Measurements from ENCODE around the gene MEGF8. TPM values are rescaled to one million over a fixed set of nuclear protein-coding genes. Genes with fewer than 3 reads are reported as not detected.

The MEGF8 gene
- polyA plus RNA-seq, 1 donor from 2014 or later = 21.5 TPM

DNA sequence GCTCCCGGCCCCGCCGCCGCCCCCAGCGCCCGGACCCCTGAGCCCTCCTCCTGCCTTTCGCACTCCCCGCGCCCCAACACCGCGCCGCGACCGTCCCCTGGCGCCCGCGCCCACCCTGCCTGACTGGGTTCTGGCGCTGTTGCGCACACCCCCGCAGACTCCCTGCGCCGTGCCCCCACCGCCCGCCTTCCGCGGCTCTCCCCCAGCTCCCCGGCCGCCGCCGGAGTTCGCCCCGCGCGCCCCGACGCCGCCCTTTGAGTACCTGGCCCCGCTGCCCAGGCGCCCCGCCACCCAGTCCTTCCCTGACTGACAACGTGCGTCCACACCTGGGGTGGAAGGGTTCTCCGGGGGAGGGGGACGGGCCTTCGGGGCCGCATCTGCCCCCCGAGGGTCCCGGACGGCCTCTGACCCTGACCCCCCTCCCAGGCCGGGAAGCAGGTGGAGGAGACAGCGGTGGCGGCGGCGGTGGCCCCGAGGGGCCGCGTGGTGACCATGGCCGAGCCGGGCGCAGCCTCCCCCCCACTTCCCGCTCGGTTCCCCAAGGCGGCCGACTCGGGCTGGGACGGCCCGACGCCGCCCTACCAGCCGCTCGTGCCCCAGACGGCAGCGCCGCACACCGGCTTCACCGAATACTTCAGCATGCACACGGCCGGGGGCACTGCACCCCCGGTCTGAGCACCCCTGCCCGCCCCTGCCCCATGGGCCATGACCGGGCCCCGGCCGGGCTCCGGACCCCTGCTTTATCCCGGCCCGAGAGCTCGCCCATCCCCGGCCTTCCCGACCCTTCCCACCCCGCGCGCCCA is 1.4 kb upstream of the MEGF8 start:
- Histone ChIP-seq H3F3A (ENCODE audit: insufficient read depth, low read length, poor library complexity, severe bottlenecking) (no peaks in the 10 kb centered on the region), H3K9me3 (ENCODE audit: low read length) (no peaks in the 10 kb centered on the region), H3K79me2 (replicated peaks; ENCODE audit: insufficient read depth, low read length) (peaks cover 33% of the 10 kb centered on the region), H4K20me1 (ENCODE audit: insufficient read depth) (no peaks in the 10 kb centered on the region), H3K4me2 (ENCODE audit: low read length) (no peak overlapping the region), H2AFZ (ENCODE audit: low read depth, low read length) (no peak overlapping the region), H3K27ac (ENCODE audit: low read length) (no peak overlapping the region), H3K9me2 (ENCODE audit: insufficient read depth, low read length) (no peaks in the 10 kb centered on the region), H3K36me3 (ENCODE audit: insufficient read depth, low read length) (no peaks in the 10 kb centered on the region), H3K27me3 (ENCODE audit: insufficient read depth, low read depth, low read length) (peaks cover 32% of the 10 kb centered on the region), H3K4me3 (ENCODE audit: low read length) (no peak overlapping the region), H3K9ac (ENCODE audit: low read length) (no peak overlapping the region)
- TF ChIP-seq, protein P1, sequence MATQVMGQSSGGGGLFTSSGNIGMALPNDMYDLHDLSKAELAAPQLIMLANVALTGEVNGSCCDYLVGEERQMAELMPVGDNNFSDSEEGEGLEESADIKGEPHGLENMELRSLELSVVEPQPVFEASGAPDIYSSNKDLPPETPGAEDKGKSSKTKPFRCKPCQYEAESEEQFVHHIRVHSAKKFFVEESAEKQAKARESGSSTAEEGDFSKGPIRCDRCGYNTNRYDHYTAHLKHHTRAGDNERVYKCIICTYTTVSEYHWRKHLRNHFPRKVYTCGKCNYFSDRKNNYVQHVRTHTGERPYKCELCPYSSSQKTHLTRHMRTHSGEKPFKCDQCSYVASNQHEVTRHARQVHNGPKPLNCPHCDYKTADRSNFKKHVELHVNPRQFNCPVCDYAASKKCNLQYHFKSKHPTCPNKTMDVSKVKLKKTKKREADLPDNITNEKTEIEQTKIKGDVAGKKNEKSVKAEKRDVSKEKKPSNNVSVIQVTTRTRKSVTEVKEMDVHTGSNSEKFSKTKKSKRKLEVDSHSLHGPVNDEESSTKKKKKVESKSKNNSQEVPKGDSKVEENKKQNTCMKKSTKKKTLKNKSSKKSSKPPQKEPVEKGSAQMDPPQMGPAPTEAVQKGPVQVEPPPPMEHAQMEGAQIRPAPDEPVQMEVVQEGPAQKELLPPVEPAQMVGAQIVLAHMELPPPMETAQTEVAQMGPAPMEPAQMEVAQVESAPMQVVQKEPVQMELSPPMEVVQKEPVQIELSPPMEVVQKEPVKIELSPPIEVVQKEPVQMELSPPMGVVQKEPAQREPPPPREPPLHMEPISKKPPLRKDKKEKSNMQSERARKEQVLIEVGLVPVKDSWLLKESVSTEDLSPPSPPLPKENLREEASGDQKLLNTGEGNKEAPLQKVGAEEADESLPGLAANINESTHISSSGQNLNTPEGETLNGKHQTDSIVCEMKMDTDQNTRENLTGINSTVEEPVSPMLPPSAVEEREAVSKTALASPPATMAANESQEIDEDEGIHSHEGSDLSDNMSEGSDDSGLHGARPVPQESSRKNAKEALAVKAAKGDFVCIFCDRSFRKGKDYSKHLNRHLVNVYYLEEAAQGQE (IDR thresholded peaks at IDR 0.05; ENCODE audit: borderline replicate concordance) = no peak
- TF ChIP-seq MXI1 (conservative IDR thresholded peaks at IDR 0.05; ENCODE audit: poor library complexity, severe bottlenecking) (no peak), RAD21 (conservative IDR thresholded peaks at IDR 0.05) (no peak), TAF1 (IDR thresholded peaks at IDR 0.05; ENCODE audit: low read depth) (no peak), SMC3 (conservative IDR thresholded peaks at IDR 0.05; ENCODE audit: poor library complexity) (no peak), POLR2AphosphoS5 (IDR thresholded peaks at IDR 0.05) (no peak), EP300 (conservative IDR thresholded peaks at IDR 0.05; ENCODE audit: poor library complexity, severe bottlenecking) (no peak), EZH2 (IDR thresholded peaks at IDR 0.05; ENCODE audit: borderline replicate concordance, insufficient read depth, low read length, poor library complexity, severe bottlenecking) (no peak)
- TF ChIP-seq, protein P2, sequence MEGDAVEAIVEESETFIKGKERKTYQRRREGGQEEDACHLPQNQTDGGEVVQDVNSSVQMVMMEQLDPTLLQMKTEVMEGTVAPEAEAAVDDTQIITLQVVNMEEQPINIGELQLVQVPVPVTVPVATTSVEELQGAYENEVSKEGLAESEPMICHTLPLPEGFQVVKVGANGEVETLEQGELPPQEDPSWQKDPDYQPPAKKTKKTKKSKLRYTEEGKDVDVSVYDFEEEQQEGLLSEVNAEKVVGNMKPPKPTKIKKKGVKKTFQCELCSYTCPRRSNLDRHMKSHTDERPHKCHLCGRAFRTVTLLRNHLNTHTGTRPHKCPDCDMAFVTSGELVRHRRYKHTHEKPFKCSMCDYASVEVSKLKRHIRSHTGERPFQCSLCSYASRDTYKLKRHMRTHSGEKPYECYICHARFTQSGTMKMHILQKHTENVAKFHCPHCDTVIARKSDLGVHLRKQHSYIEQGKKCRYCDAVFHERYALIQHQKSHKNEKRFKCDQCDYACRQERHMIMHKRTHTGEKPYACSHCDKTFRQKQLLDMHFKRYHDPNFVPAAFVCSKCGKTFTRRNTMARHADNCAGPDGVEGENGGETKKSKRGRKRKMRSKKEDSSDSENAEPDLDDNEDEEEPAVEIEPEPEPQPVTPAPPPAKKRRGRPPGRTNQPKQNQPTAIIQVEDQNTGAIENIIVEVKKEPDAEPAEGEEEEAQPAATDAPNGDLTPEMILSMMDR (IDR thresholded peaks at IDR 0.05; ENCODE audit: poor library complexity, severe bottlenecking) = no peak

DNA sequence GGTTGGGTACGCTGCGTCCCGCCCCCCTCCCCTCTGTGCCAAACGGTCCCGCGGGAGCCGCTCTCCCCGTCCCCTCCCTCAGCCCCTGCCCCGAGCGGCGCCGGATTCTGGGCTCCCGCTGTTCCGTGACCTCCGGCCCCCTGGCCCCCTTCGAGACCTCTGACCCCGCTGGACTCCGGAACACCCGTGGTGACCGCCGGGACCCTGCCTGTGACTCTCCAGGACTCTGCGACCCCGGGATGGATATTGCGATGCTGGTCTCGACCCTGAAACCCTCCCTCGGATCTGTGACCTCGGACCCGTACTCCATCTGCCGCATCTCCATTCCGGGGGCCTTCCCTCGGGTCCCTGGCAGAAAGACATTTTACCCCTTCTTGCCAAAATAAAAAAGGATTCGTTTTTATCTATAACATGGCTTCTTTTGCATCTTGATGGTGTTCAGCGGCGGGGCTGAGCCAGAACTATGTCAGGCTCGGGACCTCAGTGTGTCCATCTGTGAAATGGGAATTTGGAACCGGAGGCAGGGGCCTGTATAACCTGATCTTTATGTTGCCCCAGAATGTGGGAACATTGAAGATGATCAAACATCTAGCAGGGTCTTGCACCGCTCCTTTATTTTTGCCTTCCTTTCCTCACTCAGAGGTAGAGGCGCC is 654 bp upstream of the MEGF8 start:
- H3K9me3 ChIP-seq (ENCODE audit: low read length) = no peaks in the 10 kb centered on the region
- no peaks in the 10 kb centered on the region for H3K36me3 ChIP-seq (ENCODE audit: insufficient read depth, low read length)
- peak overlapping the region; percentile 93 for H3K4me3 ChIP-seq (ENCODE audit: low read length)
- H3K27ac ChIP-seq (ENCODE audit: low read length) = no peak overlapping the region
- no peaks in the 10 kb centered on the region for H3F3A ChIP-seq (ENCODE audit: insufficient read depth, low read length, poor library complexity, severe bottlenecking)
- TF ChIP-seq MXI1 (conservative IDR thresholded peaks at IDR 0.05; ENCODE audit: poor library complexity, severe bottlenecking) (no peak), SMC3 (conservative IDR thresholded peaks at IDR 0.05; ENCODE audit: poor library complexity) (peak; percentile 92)
- TF ChIP-seq, protein P2 (IDR thresholded peaks at IDR 0.05; ENCODE audit: poor library complexity, severe bottlenecking) = peak; percentile 98
- H3K4me2 ChIP-seq (ENCODE audit: low read length) = no peak overlapping the region
- H4K20me1 ChIP-seq (ENCODE audit: insufficient read depth) = no peaks in the 10 kb centered on the region
- peak overlapping the region; percentile 24 for H3K9ac ChIP-seq (ENCODE audit: low read length)
- H3K79me2 ChIP-seq (replicated peaks; ENCODE audit: insufficient read depth, low read length) = peaks cover 36% of the 10 kb centered on the region
- H3K27me3 ChIP-seq (ENCODE audit: insufficient read depth, low read depth, low read length) = peaks cover 32% of the 10 kb centered on the region
- H3K9me2 ChIP-seq (ENCODE audit: insufficient read depth, low read length) = no peaks in the 10 kb centered on the region
- no peak overlapping the region for H2AFZ ChIP-seq (ENCODE audit: low read depth, low read length)

Measured in neural cell (in vitro differentiated cells).